ENCODE results near the gene ACP1.
"Not testable (repeated sequence)": the region's sequence is repeated elsewhere in the genome, so short reads cannot be mapped to it uniquely, and the experiment has no call there.

Gene ACP1

GRCh38 chr2:310994-311393 is 46.2 kb downstream of the ACP1 start:
- DNase-seq (ENCODE audit: low spot score), result no peak

- DNase-seq (ENCODE audit: low spot score), result no peak
These were observed 49.2 kb downstream of the ACP1 start for GRCh38 chr2:313991-314390.

DNA sequence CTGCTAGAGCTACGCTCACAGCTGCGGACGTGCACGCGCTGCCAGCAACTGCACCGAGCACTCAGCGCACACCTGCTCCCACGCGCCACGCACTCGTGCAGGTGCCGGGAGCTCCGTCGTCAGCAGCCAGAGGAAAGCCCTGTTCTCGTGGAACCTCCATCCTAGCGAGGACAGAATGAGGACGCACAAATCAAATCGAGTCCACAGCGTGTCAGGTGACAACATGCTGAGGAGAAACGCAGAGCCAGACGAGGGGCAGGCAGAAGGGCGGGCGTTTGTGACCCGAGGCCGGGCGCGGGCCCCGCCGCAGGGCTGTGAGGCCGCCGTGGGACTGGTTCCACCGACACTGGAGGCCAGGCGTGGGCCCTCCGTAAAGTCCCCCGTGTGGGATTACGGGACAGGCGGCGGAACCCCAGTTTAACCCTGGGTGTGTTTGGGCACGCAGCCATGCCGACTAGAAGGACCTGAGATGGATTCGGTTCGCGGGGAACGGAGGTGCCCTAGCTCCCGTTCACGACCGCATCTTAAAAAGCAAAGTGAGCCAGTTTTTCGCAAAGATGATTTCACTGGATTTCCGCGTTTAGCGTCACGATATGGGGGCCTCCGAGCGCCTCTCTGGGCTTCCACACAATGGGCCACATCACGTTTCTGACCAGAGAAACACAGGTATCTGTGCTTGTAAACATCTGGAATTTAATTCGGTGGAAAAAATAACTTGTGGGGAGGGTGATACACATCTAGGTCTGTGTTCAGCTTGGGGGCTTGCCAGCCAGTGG is 50.0 kb downstream of the ACP1 start:
- DNase-seq (ENCODE audit: low spot score), result no peak

DNA sequence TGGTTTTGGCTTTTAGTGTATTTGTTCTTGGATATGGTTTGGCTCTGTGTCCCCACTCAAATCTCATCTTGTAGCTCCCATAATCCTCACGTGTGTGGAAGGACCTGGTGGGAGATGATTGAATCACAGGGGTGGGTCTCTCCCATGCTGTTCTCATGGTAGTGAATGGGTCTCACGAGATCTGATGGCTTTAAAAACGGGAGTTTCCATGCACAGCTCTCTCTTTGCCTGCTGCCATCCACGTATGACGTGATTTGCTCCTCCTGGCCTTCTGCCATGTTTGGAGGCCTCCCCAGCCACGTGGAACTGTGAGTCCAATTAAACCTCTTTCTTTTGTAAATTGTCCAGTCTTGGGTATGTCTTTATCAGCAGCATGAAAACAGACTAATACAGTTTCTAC is 51.2 kb downstream of the ACP1 start:
- DNase-seq (ENCODE audit: low spot score), result not testable (repeated sequence)

GRCh38 chr2:316381-316780 is 51.6 kb downstream of the ACP1 start:
- DNase-seq (ENCODE audit: low spot score), result no peak

DNA sequence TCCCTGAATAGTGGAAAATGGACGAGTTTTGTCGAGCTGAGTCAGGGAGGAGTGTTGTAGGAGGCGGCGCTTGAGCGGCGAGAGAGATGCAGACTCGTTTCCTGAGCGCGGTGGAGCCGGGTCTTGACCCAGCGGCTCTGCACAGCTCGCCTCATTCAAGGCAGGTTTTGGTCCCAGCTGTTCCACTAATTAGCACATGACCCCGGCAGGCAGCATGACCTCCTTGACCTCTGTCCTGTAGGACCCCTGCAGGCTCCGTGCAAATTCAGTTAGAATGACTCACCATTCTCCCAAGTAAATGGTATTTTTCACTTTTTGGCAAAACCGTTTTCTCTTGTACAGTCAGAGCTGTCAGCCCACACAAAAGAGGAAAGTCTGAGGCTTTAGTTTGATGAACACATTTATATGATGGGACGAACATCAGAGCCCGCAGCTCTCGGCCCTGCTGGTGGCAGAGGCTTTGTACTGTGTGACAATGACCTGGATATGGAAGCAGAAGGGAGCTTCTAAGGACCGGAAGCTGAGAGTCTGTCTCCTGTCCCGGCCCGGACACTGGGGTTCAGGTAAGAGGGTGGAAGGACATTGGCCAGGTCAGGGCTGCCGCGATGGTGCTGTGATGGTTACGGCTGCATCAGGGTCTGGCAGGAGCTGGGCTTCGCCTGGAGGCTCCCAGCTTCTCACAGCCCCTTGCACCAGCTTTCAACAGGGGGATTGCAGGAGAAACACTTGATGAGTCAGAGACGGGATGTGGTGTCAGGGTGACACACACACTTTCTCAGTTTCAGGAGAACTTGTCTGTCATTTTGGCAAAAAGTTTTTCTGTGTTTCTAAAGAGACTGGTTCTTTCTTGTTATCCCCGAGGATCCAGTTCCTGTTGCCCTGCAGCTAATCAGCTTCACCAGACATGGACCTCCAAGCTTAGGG is 53.0 kb downstream of the ACP1 start:
- DNase-seq (ENCODE audit: low spot score), result peak; percentile 71

DNA sequence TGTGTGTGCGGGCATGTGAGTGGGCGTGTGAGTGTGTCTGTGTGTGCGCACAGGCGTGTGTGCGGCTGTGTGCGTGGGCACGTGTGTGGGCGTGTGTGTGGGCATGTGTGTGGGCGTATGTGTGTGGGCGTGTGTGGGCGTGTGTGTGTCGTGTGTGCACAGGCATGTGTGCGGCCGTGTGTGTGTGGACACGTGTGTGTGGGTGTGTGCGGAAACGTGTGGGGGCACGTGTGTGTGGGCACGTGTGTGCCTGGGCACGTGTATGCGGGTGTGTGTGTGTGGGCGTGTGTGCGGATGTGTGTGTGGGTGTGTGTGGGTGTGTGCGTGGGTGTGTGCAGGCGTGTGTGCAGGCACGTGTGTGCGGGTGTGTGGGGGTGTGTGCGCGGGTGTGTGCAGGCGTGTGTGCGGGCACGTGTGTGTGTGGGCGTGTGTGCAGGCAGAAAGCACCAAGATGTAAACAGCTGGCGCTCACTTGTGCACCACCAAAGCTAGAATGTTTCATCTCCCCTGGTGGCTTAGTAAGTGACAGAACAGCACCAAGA is 54.4 kb downstream of the ACP1 start:
- no peak for DNase-seq (ENCODE audit: low spot score)

DNA sequence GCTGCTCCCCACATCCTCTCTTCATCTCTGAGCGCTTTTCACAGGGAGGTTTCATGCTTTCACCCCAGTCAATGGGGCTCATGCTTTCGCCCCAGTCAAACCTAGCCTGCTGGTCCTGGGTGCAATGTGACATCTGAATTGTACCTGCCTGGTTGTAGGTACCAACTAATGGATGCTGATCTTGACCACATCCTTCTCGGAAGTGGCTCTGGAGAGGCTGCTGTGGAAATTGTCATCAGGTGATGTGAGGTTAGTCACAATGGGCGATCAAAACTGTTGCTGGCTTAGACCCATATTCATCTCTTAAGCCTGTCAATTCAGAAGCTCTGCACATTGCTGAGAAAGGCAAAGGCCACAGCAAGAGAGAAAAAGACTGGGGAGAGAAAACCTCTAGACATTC is 55.8 kb downstream of the ACP1 start:
- DNase-seq (ENCODE audit: low spot score), result peak; percentile 9

DNA sequence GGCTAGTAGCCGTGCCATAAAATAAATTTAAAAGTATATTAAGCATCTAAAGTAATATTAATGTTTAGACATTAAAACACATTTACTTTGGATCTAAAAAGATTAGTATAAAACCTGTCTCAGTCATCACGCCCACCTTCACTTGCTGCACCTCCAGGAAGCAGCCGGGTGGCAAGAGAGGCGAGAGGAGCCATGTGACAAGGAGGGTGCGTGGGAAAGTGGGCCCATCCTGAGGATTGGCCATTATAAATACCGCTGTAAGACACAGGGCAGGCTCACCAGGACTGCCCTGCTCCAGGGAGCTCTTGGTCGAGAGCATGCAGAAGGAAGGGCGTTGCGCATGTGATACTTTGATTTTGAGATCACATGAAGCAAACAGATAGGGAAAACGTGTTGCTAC is 57.6 kb downstream of the ACP1 start:
- DNase-seq (ENCODE audit: low spot score), result no peak

DNA sequence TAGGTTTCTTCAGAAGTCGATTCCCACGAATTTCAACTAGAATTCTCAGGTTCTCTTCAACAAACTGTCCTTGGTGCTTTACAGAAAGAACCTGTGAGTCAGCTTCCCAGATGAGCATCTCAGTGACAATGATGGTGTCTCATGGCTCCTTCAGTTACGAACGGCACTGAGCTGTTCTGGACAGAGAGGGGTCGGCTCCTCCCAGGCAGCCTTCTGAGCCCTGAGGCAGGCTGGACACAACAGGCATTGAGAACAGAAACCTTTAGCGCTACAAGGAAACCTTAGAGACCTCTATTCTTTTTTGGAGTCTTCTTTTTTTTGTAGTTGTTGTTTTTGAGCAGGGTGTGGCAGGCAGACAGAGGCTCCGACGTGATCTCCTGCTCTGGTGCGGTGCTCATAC is 58.3 kb downstream of the ACP1 start:
- no peak for DNase-seq (ENCODE audit: low spot score)
